ENCODE data around the gene LRRC58.

LRRC58 gene

GRCh38 chr3:120274739-120275167 is 74.4 kb downstream of the LRRC58 start:
- DNase-seq: no peak

Measured in NCI-H2171 (cell line).